Bronchial epithelial cell (primary cell): ENCODE results near the gene TMEM14C. TPM values are rescaled to one million over a fixed set of nuclear protein-coding genes. Genes with fewer than 3 reads are reported as not detected.
"Not testable (repeated sequence)": the region's sequence is repeated elsewhere in the genome, so short reads cannot be mapped to it uniquely, and the experiment has no call there.

ENCODE experiments used
- DNase-seq: peaks from one replicate; pipeline ENCODE4 v3.0.0-alpha.2; 2010; ENCODE audit warnings: low read depth
- FAIRE-seq: peaks from 2 replicates; lab custom pipeline; 2011; peaks lifted over from hg19 to GRCh38; lab: Jason Lieb, UNC
- H3K27me3 ChIP-seq: 2 replicates; pipeline ENCODE4 v1.5.1; 2011; ENCODE audit warnings: low read length; ENCODE audit not compliant: control insufficient read depth, insufficient read depth
- H3K36me3 ChIP-seq: 2 replicates; pipeline ENCODE4 v1.5.1; 2011; ENCODE audit warnings: low read length; ENCODE audit not compliant: control insufficient read depth, insufficient read depth
- H3K4me3 ChIP-seq: 2 replicates; pipeline ENCODE4 v1.5.1; 2011; ENCODE audit warnings: mild to moderate bottlenecking, low read depth, low read length, control low read depth
- CTCF ChIP-seq: IDR thresholded peaks from 2 replicates; pipeline ENCODE4 v1.5.1; 2011; ENCODE audit warnings: mild to moderate bottlenecking, moderate library complexity, low read length, control low read depth, inconsistent platforms; ENCODE audit not compliant: insufficient read depth, severe bottlenecking
- total RNA-seq: library from RNA; depleted of rRNA; stranded (reverse); fragments of >200 nt; gene quantifications from 2 replicates; pipeline ENCODE4 v1.2.1, GENCODE V29; 2014

The TMEM14C gene
- total RNA-seq, 1 donor from 2014 or later, result 132 TPM

GRCh38 chr6:10736731-10737130, 13.9 kb downstream of the TMEM14C start:
- FAIRE-seq (no peak), DNase-seq (no peak)
- Histone ChIP-seq H3K4me3 (no peak overlapping the region), H3K36me3 (peaks cover 3% of the 10 kb centered on the region), H3K27me3 (no peaks in the 10 kb centered on the region)
- no peak for TF ChIP-seq CTCF

- H3K36me3 ChIP-seq, result peaks cover 1% of the 10 kb centered on the region
- DNase-seq (no peak), FAIRE-seq (no peak)
- H3K4me3 ChIP-seq, result no peak overlapping the region
- H3K27me3 ChIP-seq, result no peaks in the 10 kb centered on the region
- TF ChIP-seq CTCF, result no peak
These were observed 17.2 kb downstream of the TMEM14C start for GRCh38 chr6:10740061-10740460.

- H3K4me3 ChIP-seq, H3K27me3 ChIP-seq, H3K36me3 ChIP-seq, DNase-seq, FAIRE-seq: not testable (repeated sequence)
These were observed 18.8 kb downstream of the TMEM14C start for GRCh38 chr6:10741643-10742042.

GRCh38 chr6:10742251-10742650, 19.4 kb downstream of the TMEM14C start:
- FAIRE-seq (no peak), DNase-seq (no peak)
- TF ChIP-seq CTCF, result no peak
- H3K4me3 ChIP-seq, result no peak overlapping the region
- H3K36me3 ChIP-seq, result peaks cover 1% of the 10 kb centered on the region
- H3K27me3 ChIP-seq, result no peaks in the 10 kb centered on the region

GRCh38 chr6:10743515-10743914, 20.6 kb downstream of the TMEM14C start:
- no peak for TF ChIP-seq CTCF
- H3K36me3 ChIP-seq, result peaks cover 1% of the 10 kb centered on the region
- no peak for DNase-seq
- no peaks in the 10 kb centered on the region for H3K27me3 ChIP-seq
- no peak overlapping the region for H3K4me3 ChIP-seq
- no peak for FAIRE-seq

- no peaks in the 10 kb centered on the region for H3K27me3 ChIP-seq
- peaks cover 2% of the 10 kb centered on the region for H3K36me3 ChIP-seq
- H3K4me3 ChIP-seq, result no peak overlapping the region
- FAIRE-seq (no peak), DNase-seq (no peak)
- TF ChIP-seq CTCF, result no peak
These were observed 22.2 kb downstream of the TMEM14C start for GRCh38 chr6:10745116-10745515.
